NCI-H128 (cell line): ENCODE results near the gene DPP6.

Source experiments
- DNase-seq: peaks from one replicate; lab custom pipeline; 2025; ENCODE audit not compliant: unreplicated experiment; lab: John Stamatoyannopoulos, UW

Gene DPP6

GRCh38 chr7:154844955-154845354, 792.8 kb downstream of the DPP6 start:
- no peak for DNase-seq

GRCh38 chr7:154848464-154848863, 796.3 kb downstream of the DPP6 start:
- DNase-seq, result no peak

GRCh38 chr7:154852205-154852604, 800.0 kb downstream of the DPP6 start:
- DNase-seq, result no peak

- no peak for DNase-seq
These were observed 801.0 kb downstream of the DPP6 start for GRCh38 chr7:154853063-154853726.

GRCh38 chr7:154853727-154854095, 801.5 kb downstream of the DPP6 start:
- DNase-seq, result no peak

GRCh38 chr7:154854836-154855235, 802.6 kb downstream of the DPP6 start:
- no peak for DNase-seq

- DNase-seq, result no peak
These were observed 803.2 kb downstream of the DPP6 start for GRCh38 chr7:154855366-154855765.

- DNase-seq, result no peak
These were observed 804.5 kb downstream of the DPP6 start for GRCh38 chr7:154856733-154857132.

GRCh38 chr7:154857240-154857639, 805.0 kb downstream of the DPP6 start:
- DNase-seq, result no peak

GRCh38 chr7:154857728-154858681, 805.8 kb downstream of the DPP6 start:
- DNase-seq, result no peak

GRCh38 chr7:154858836-154859537, 806.8 kb downstream of the DPP6 start:
- DNase-seq, result no peak

GRCh38 chr7:154859747-154860620, 807.8 kb downstream of the DPP6 start:
- no peak for DNase-seq

GRCh38 chr7:154860621-154861375, 808.6 kb downstream of the DPP6 start:
- no peak for DNase-seq

GRCh38 chr7:154861589-154861988, 809.4 kb downstream of the DPP6 start:
- DNase-seq, result no peak

- no peak for DNase-seq
These were observed 810.1 kb downstream of the DPP6 start for GRCh38 chr7:154862153-154862791.

GRCh38 chr7:154863766-154864522, 811.7 kb downstream of the DPP6 start:
- no peak for DNase-seq

GRCh38 chr7:154864523-154864891, 812.3 kb downstream of the DPP6 start:
- DNase-seq, result no peak

- no peak for DNase-seq
These were observed 813.9 kb downstream of the DPP6 start for GRCh38 chr7:154865984-154866685.
